ENCODE measurements around the gene TRAF3IP1.

GRCh38 chr2:238296638-238297457, 23.5 kb upstream of the TRAF3IP1 start:
- TF ChIP-seq, protein P1, sequence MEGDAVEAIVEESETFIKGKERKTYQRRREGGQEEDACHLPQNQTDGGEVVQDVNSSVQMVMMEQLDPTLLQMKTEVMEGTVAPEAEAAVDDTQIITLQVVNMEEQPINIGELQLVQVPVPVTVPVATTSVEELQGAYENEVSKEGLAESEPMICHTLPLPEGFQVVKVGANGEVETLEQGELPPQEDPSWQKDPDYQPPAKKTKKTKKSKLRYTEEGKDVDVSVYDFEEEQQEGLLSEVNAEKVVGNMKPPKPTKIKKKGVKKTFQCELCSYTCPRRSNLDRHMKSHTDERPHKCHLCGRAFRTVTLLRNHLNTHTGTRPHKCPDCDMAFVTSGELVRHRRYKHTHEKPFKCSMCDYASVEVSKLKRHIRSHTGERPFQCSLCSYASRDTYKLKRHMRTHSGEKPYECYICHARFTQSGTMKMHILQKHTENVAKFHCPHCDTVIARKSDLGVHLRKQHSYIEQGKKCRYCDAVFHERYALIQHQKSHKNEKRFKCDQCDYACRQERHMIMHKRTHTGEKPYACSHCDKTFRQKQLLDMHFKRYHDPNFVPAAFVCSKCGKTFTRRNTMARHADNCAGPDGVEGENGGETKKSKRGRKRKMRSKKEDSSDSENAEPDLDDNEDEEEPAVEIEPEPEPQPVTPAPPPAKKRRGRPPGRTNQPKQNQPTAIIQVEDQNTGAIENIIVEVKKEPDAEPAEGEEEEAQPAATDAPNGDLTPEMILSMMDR (IDR thresholded peaks at IDR 0.05): no peak
- TF ChIP-seq EP300 (IDR thresholded peaks at IDR 0.05; ENCODE audit: low read depth) (no peak), POLR2A (IDR thresholded peaks at IDR 0.05) (no peak)
